ENCODE measurements around the gene WDR73. TPM values are rescaled to one million over a fixed set of nuclear protein-coding genes. Genes with fewer than 3 reads are reported as not detected.

The WDR73 gene
- total and polyA plus RNA-seq, 2 donors (not counting 3 experiments of a cell fraction or from before 2014, with no cell fraction given): 29.0 to 29.1 TPM

DNA sequence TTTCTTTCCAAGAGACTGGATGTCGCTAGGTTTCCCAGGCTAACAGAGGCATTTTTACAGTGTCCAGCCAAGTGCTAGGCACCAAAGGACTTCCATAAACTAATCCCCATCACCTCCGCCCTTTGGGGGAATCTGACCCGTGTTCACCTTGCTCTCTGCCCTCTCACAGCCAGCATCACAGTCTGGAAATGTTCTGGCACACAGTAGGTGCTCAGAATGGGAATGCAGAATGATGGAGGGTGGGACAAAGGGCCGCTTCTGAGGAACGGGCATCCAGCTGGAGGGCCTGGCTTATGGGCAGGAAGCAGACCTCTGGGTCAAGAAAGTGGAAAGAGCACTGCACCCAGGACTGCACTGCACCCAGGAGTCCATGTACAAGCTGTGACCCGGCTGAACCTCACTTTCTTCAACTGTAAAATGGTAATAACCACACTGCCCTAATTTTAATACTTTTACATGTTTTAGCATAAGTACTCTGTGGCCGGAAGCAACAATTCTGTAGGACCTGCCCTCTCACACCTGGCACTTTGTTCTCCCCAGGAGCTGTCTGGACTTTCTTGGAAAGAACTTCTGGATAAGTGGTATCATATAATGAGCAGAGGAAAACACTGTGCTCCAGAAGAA is 4.8 kb upstream of the WDR73 start:
- Histone ChIP-seq H3K4me2 (ENCODE audit: insufficient read depth, low read length) (peak overlapping the region; percentile 31), H3K79me2 (ENCODE audit: control insufficient read depth, insufficient read depth, low read length) (no peaks in the 10 kb centered on the region), H3K9me3 (replicated peaks; ENCODE audit: control insufficient read depth, insufficient read depth, low read length) (no peaks in the 10 kb centered on the region), H4K20me1 (replicated peaks; ENCODE audit: control insufficient read depth, extremely low read depth, insufficient read depth, low read length) (no peaks in the 10 kb centered on the region), H3K27me3 (ENCODE audit: control insufficient read depth in 2 of 2, insufficient read depth in 2 of 2, low read length in 2 of 2) (no peaks in the 10 kb centered on the region), H3K9me1 (replicated peaks; ENCODE audit: control insufficient read depth, extremely low read depth, insufficient read depth, low read length) (no peaks in the 10 kb centered on the region), H3K36me3 (ENCODE audit: control insufficient read depth in 2 of 2, extremely low read depth in 1 of 2, insufficient read depth in 2 of 2, low read length in 2 of 2) (no peaks in the 10 kb centered on the region), H2AFZ (ENCODE audit: low read depth, low read length) (peak overlapping the region; percentile 25), H3K27ac (ENCODE audit: insufficient read depth, low read depth, low read length) (peak overlapping the region; percentile 24), H3K4me3 (replicated peaks in 1 of 3; ENCODE audit: insufficient read depth in 1 of 3, low read depth in 1 of 3, low read length in 3 of 3) (no peak overlapping the region), H3K4me1 (ENCODE audit: control insufficient read depth, extremely low read depth, insufficient read depth, low read length) (peaks cover 18% of the 10 kb centered on the region), H3K9ac (replicated peaks; ENCODE audit: extremely low read depth, insufficient read depth, low read length) (peak overlapping the region; percentile 78)
- POLR2A ChIA-PET: no interaction called here
- CTCF ChIA-PET: interaction anchor here (0.7 to 2.0 kb wide), 13 partner anchors 9 to 269 kb away, joined by 3 to 12 read pairs (median 4); no protein-coding TSS in a partner anchor
- DNase-seq (ENCODE audit: low read depth, low spot score) (no peak), FAIRE-seq (no peak)
- intact Hi-C loops (cut with micrococcal nuclease) (loop anchor here (1.0 kb wide), 4 partner anchors 57 to 269 kb away; partner anchors contain the start of genes SEC11A and ZNF592), dilution Hi-C loops (cut with MboI; ENCODE audit: extremely low pct_ligation_motif_present, low sequenced_read_pairs) (no loop called here)
- BruUV-seq (replicated peaks): no TSS peak
- TF ChIP-seq JUN (IDR thresholded peaks at IDR 0.05; ENCODE audit: borderline replicate concordance, insufficient read depth, insufficient read length, low read depth) (no peak), MAX (IDR thresholded peaks at IDR 0.05; ENCODE audit: insufficient read depth, insufficient read length) (no peak), POLR2AphosphoS5 (IDR thresholded peaks at IDR 0.05; ENCODE audit: insufficient read depth, low read depth, low read length) (no peak)

DNA sequence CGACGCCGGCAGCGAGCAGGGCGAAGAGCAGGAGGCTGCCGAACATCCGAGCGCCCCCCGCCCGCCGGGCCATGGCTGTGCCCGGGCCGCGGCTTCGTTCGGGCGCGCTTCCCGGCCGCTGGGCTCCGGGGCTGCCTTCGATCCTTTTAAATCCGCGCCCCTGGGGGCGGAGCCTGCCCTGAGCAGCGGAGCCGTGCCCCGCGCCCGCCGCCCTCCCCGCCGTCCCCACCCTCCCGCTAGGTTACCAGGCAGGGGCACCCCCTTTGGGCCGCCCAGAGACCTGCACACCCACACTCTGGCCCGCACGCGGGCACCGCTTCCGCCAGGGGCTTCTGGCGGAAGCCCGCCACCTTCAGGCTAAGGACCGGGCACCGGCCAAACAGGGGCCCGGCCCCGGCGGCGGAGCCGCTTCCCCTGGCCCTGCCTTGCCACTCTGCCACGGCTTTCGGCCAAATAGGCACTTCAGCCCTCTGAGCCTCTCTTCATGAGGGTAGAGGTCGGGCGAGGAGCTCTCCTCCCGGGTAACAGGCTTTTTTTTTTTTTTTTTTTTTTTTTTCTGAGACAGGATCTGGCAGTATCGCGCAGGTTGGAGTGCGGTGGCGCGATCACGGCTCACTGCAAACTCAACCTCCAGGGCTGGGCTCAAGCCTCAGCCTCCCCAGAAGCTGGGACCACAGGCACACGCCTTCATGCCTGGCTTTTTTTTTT is 4.2 kb upstream of the WDR73 start, which contains the start of gene NMB:
Gene NMB, minus strand, starts transcription at position 120 of the 708 bp plus-strand sequence. Its CDS starts 47 bp downstream, at position 73.
- peak; percentile 74 for FAIRE-seq
- POLR2A ChIA-PET: no interaction called here

More for the DNA sequence above, 4.2 kb upstream of the WDR73 start, which contains the start of gene NMB:
- TF ChIP-seq CTCF (IDR thresholded peaks at IDR 0.05; ENCODE audit: extremely low read depth in 1 of 2, insufficient read depth in 1 of 2, low read depth in 1 of 2, low read length in 2 of 2) (peak; percentile 41 to 56), EZH2 (IDR thresholded peaks at IDR 0.05; ENCODE audit: borderline replicate concordance, low read depth, low read length, severe bottlenecking) (no peak), POLR2A (IDR thresholded peaks at IDR 0.05; ENCODE audit: low read depth, low read length) (no peak), MYC (IDR thresholded peaks at IDR 0.05; ENCODE audit: low read depth, low read length) (no peak), JUN (IDR thresholded peaks at IDR 0.05; ENCODE audit: borderline replicate concordance, insufficient read depth, insufficient read length, low read depth) (no peak), FOS (IDR thresholded peaks at IDR 0.05; ENCODE audit: borderline replicate concordance, insufficient read depth, low read length) (no peak), POLR2AphosphoS5 (IDR thresholded peaks at IDR 0.05; ENCODE audit: insufficient read depth, low read depth, low read length) (peak; percentile 39), GATA2 (IDR thresholded peaks at IDR 0.05; ENCODE audit: insufficient read depth, insufficient read length, low read depth, low read length) (no peak), MAX (IDR thresholded peaks at IDR 0.05; ENCODE audit: insufficient read depth, insufficient read length) (peak; percentile 3)
- Histone ChIP-seq H3K27me3 (ENCODE audit: control insufficient read depth in 2 of 2, insufficient read depth in 2 of 2, low read length in 2 of 2) (no peaks in the 10 kb centered on the region), H3K9ac (replicated peaks; ENCODE audit: extremely low read depth, insufficient read depth, low read length) (peak within 1 kb of the TSS; percentile 78), H4K20me1 (replicated peaks; ENCODE audit: control insufficient read depth, extremely low read depth, insufficient read depth, low read length) (no peaks in the 10 kb centered on the region), H3K79me2 (ENCODE audit: control insufficient read depth, insufficient read depth, low read length) (peaks cover 6% of the 10 kb centered on the region), H3K4me2 (ENCODE audit: insufficient read depth, low read length) (peak within 1 kb of the TSS; percentile 75), H3K4me3 (replicated peaks in 1 of 3; ENCODE audit: insufficient read depth in 1 of 3, low read depth in 1 of 3, low read length in 3 of 3) (peak within 1 kb of the TSS; percentile 36 to 50 (median 47)), H2AFZ (ENCODE audit: low read depth, low read length) (peak within 1 kb of the TSS; percentile 76), H3K4me1 (ENCODE audit: control insufficient read depth, extremely low read depth, insufficient read depth, low read length) (peaks cover 23% of the 10 kb centered on the region), H3K36me3 (ENCODE audit: control insufficient read depth in 2 of 2, extremely low read depth in 1 of 2, insufficient read depth in 2 of 2, low read length in 2 of 2) (no peaks in the 10 kb centered on the region), H3K27ac (ENCODE audit: insufficient read depth, low read depth, low read length) (peak within 1 kb of the TSS; percentile 49), H3K9me3 (replicated peaks; ENCODE audit: control insufficient read depth, insufficient read depth, low read length) (no peaks in the 10 kb centered on the region), H3K9me1 (replicated peaks; ENCODE audit: control insufficient read depth, extremely low read depth, insufficient read depth, low read length) (no peaks in the 10 kb centered on the region)
- DNase-seq (ENCODE audit: low read depth, low spot score): peak; percentile 75
- dilution Hi-C loops (cut with MboI; ENCODE audit: extremely low pct_ligation_motif_present, low sequenced_read_pairs): no loop called here
- intact Hi-C loops (cut with micrococcal nuclease): loop anchor here (1.0 kb wide), 4 partner anchors 58 to 270 kb away; partner anchors contain the start of genes SEC11A and ZNF592
- BruUV-seq (replicated peaks): no TSS peak
- CTCF ChIA-PET: interaction anchor here (0.6 to 2.0 kb wide), 15 partner anchors 9 to 331 kb away, joined by 3 to 12 read pairs (median 4); no protein-coding TSS in a partner anchor
